Ovary (tissue), 3 donors: Measurements from ENCODE around the gene LRRN3.

Source experiments
- CTCF ChIP-seq, 3 donors: fragments of 450-650 bp in 2 of 3; fragments of 200-600 bp in 1 of 3; IDR thresholded peaks; one replicate each; pipeline versions ENCODE4 v1.5.1 to v1.8.0; 2016 to 2022; ENCODE audit warnings: antibody characterized with exemption in 3 of 3, mild to moderate bottlenecking in 1 of 3
- EP300 ChIP-seq: sonication (generic); formaldehyde crosslinking; IDR thresholded peaks from one replicate; pipeline ENCODE4 v1.6.1; 2017; ENCODE audit warnings: antibody characterized with exemption
- POLR2A ChIP-seq: fragments of 450-650 bp; IDR thresholded peaks from one replicate; pipeline ENCODE4 v1.6.1; 2017; ENCODE audit warnings: antibody characterized with exemption, mild to moderate bottlenecking, moderate library complexity
- donor health status: DM: no; HTN: no; CAD: no.

GRCh38 chr7:111077001-111077400 lies 13.9 kb upstream of the LRRN3 start:
- no peak for TF ChIP-seq CTCF (IDR thresholded peaks at IDR 0.05)
- TF ChIP-seq EP300, result no peak
- no peak for TF ChIP-seq POLR2A
